Fibroblast of villous mesenchyme (primary cell): ENCODE results near the gene SYNPR. TPM values are rescaled to one million over a fixed set of nuclear protein-coding genes. Genes with fewer than 3 reads are reported as not detected.

ENCODE experiments used
- DNase-seq: peaks from one replicate; pipeline ENCODE4 v3.0.0-alpha.2; 2010; ENCODE audit warnings: low read depth
- H3K4me3 ChIP-seq: 2 replicates; pipeline ENCODE4 v1.5.1; 2011; ENCODE audit warnings: low read depth, mild to moderate bottlenecking, low read length
- CTCF ChIP-seq: IDR thresholded peaks from 2 replicates; pipeline ENCODE4 v1.5.1; 2012; ENCODE audit warnings: low read depth, mild to moderate bottlenecking, low read length; ENCODE audit not compliant: insufficient read depth
- total RNA-seq: library from RNA; depleted of rRNA; stranded (reverse); fragments of >200 nt; gene quantifications from 2 replicates; pipeline ENCODE4 v1.2.3, GENCODE V29; 2012

The SYNPR gene
- total RNA-seq, 1 donor = not detected

DNA sequence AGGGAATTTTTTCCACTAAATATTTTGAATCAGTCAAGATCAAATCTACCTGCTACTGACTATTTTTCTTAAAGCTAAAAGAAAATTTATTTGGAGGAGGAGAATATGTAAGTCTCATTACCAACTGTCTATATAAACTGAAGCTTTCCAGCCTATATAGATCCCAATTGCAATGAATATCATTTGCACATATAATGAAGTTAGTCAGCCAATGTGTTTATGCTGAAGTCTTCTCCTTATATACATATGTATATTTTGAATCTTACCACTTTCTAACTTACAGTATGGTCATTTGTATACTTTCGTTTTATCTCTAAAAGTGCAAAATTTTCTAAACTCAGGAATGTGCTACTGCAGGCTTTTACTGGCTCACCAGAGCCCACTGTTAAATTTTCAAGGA, 136.5 kb downstream of the SYNPR start:
- no peak for DNase-seq
- no peak overlapping the region for H3K4me3 ChIP-seq
- TF ChIP-seq CTCF = no peak

DNA sequence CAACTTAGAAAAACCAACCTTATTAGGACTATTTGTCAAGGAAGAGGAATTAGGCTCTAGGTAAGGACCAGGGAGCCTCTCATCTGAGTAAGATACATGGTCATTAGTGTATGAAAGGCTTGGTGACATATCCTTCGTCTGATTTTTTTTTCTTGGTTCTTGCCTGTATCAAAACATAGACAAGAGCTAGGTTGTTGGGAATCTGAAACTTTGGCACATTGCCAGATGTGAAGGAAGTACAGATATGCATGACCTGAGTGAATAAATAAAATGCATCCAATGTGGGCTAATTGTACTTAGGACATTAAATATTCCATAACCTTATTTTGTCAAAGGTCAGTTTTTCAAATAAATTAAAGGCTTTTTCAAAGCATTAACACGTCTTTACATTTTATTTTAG, 151.8 kb downstream of the SYNPR start:
- H3K4me3 ChIP-seq = no peak overlapping the region
- peak; percentile 1 for DNase-seq
- no peak for TF ChIP-seq CTCF

DNA sequence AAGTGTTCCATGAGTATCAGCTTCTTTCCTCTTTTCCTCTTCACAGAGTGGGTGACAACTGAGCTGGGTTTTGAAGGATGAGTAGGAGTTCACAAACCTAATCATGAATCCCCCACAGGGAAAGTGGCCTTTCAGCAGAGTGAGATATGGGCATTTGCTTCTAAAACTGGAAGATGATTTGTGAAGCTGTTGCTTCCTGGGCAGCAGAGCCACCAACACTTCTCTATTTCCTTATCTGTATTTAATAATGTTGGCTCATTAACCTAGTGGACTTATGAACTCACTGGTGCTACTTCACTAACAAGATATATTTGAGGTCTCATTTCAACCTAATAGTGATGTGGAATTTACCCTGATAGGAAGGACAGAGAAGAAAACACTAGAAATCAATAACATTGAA, 152.8 kb downstream of the SYNPR start:
- no peak overlapping the region for H3K4me3 ChIP-seq
- no peak for DNase-seq
- TF ChIP-seq CTCF = no peak

DNA sequence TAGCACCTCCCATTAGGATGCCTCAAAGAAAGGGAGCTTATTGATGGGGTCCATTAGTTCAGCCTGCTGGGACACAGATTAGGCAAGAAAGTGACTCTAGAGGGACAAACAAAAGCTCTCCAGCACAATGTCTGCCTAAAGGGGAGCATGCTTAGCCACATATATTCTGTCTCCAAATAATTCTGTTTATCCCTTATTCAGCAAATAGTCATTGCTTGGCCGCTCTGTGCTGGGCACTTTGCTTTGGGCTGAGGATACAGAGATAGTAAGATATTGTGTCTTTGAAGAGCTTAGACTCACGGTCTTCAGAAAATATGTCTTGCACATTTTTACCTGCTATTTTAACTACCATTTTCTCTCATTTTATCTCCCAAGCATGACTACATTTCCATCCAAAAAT, 159.8 kb downstream of the SYNPR start:
- no peak overlapping the region for H3K4me3 ChIP-seq
- no peak for DNase-seq
- no peak for TF ChIP-seq CTCF

GRCh38 chr3:63438826-63439371, 160.8 kb downstream of the SYNPR start:
- TF ChIP-seq CTCF = no peak
- no peak for DNase-seq

GRCh38 chr3:63441262-63441661, 163.2 kb downstream of the SYNPR start:
- no peak overlapping the region for H3K4me3 ChIP-seq
- TF ChIP-seq CTCF = no peak
- no peak for DNase-seq

More at GRCh38 chr3:63438826-63439371, 160.8 kb downstream of the SYNPR start:
- H3K4me3 ChIP-seq = no peak overlapping the region

- H3K4me3 ChIP-seq = no peak overlapping the region
- no peak for TF ChIP-seq CTCF
- DNase-seq = no peak
Measured at GRCh38 chr3:63442918-63443317, 164.8 kb downstream of the SYNPR start.
